Skeletal muscle tissue (tissue), 4 donors: ENCODE data around the gene TCTN3. TPM values are rescaled to one million over a fixed set of nuclear protein-coding genes. Genes with fewer than 3 reads are reported as not detected.
"Not testable (repeated sequence)": the region's sequence is repeated elsewhere in the genome, so short reads cannot be mapped to it uniquely, and the experiment has no call there.

Experiments used
- H3K27ac ChIP-seq: one replicate; pipeline ENCODE4 v1.7.0; 2013; ENCODE audit warnings: mild to moderate bottlenecking, low read depth, low read length, inconsistent platforms
- H3K27me3 ChIP-seq, 3 donors: one replicate each; pipeline ENCODE4 v1.7.0; 2013; ENCODE audit warnings: low read length in 3 of 3; ENCODE audit not compliant: control insufficient read depth in 3 of 3, insufficient read depth in 3 of 3
- H3K36me3 ChIP-seq, 3 donors: one replicate each; pipeline ENCODE4 v1.7.0; 2013; ENCODE audit warnings: low read length in 3 of 3; ENCODE audit not compliant: control insufficient read depth in 3 of 3, insufficient read depth in 3 of 3
- H3K4me1 ChIP-seq, 3 donors: one replicate each; pipeline ENCODE4 v1.7.0; 2013; ENCODE audit warnings: low read length in 3 of 3, mild to moderate bottlenecking in 3 of 3; ENCODE audit not compliant: control insufficient read depth in 3 of 3, insufficient read depth in 3 of 3
- H3K4me3 ChIP-seq, 3 donors: one replicate each; pipeline ENCODE4 v1.7.0; 2013; ENCODE audit warnings: low read length in 3 of 3
- H3K9ac ChIP-seq, 3 donors: one replicate each; pipeline ENCODE4 v1.7.0; 2013; ENCODE audit warnings: low read length in 3 of 3, mild to moderate bottlenecking in 3 of 3, moderate library complexity in 2 of 3, low read depth in 1 of 3
- H3K9me3 ChIP-seq, 3 donors: one replicate each; pipeline ENCODE4 v1.7.0; 2013; ENCODE audit warnings: low read length in 3 of 3; ENCODE audit not compliant: control insufficient read depth in 3 of 3
- total RNA-seq: library from RNA; depleted of rRNA; stranded (reverse); fragments of >200 nt; gene quantifications from one replicate; pipeline ENCODE4 v1.2.3, GENCODE V29; 2014
- donor health status: Osteomylitis.

Gene TCTN3
- total RNA-seq, 1 donor from 2014 or later, result 16.7 TPM

DNA sequence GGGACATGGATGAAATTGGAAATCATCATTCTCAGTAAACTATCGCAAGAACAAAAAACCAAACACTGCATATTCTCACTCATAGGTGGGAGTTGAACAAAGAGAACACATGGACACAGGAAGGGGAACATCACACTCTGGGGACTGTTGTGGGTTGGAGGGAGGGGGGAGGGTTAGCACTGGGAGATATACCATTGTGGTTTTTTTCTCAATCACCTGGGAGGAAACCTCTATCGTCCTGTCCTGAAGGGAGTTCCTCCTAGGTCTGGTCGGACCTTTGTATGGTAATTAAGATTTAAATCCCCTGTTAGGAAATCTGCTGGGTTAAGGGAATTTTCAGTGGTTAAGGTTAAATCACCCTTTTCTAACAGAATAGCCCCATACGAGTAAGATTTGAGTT, 28.8 kb upstream of the TCTN3 start:
- H3K36me3 ChIP-seq, H3K9me3 ChIP-seq, H3K27ac ChIP-seq, H3K9ac ChIP-seq, H3K27me3 ChIP-seq, H3K4me1 ChIP-seq, H3K4me3 ChIP-seq: not testable (repeated sequence)

DNA sequence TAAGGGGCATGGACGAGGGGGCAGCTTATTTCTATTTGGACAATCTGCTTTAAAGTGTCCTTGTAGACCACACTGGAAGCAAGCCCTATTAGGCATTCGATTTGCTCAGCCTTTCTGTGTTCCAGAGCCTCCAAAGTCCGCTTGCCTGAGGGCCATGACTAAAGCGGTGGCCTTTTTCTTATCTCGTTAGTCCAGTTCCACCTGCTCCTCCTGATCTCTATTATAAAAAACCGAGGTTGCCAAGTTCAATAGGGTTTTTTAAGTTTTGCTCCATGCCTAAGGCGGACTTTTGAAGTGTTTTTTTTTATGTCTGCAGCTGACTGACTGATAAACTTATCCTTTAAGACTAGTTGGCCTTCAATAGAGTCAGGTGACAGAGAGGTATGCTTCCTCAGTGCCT, 27.0 kb upstream of the TCTN3 start:
- not testable (repeated sequence) for H3K36me3 ChIP-seq, H3K4me1 ChIP-seq, H3K27me3 ChIP-seq, H3K27ac ChIP-seq, H3K9me3 ChIP-seq, H3K4me3 ChIP-seq, H3K9ac ChIP-seq

DNA sequence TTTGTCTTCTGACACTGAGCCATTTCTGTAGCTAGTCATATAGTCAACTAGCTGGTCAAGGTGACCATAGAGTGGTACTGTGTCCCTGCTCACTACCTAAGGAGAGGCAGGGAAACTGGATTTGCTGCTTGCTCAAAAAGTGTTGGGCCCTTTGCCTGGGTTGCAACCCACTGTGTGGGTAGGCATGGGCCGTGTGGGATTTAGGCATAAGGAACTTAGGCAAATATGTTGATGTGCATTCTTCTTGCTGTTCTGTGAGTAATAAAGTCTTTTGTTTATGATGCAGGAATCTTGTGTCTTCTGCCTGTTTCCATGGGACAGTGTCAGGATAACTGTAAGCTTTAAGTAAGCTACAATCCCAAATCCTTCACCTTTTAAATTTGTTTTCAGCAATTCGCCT, 23.1 kb upstream of the TCTN3 start:
- Histone ChIP-seq H3K36me3 (no peaks in the 10 kb centered on the region), H3K27ac (no peak overlapping the region), H3K4me3 (no peak overlapping the region), H3K27me3 (no peaks in the 10 kb centered on the region), H3K9me3 (no peaks in the 10 kb centered on the region), H3K4me1 (no peaks in the 10 kb centered on the region), H3K9ac (no peak overlapping the region)

DNA sequence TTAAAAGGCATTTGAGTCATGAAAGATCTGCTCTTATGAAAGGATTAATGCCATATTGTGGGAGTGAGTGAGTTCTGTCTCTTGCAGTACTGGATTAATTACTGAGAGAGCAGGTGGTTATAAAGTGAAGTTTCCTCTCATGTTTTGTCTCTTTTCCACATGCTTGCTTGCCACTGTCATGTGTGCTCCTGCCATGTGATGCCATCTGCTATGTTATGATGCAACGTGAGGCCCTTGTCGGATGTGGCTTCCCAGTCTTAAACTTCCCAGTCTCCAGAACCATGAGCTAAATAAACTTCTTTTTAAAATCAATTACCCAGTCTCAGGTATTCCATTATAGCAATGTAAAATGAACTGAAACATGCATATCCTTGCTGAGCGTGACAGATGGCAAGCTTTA, 22.7 kb upstream of the TCTN3 start:
- no peak overlapping the region for H3K9ac ChIP-seq
- no peak overlapping the region for H3K4me3 ChIP-seq
- H3K36me3 ChIP-seq, result no peaks in the 10 kb centered on the region
- H3K4me1 ChIP-seq, result no peaks in the 10 kb centered on the region
- H3K27ac ChIP-seq, result no peak overlapping the region
- no peaks in the 10 kb centered on the region for H3K9me3 ChIP-seq
- H3K27me3 ChIP-seq, result no peaks in the 10 kb centered on the region

DNA sequence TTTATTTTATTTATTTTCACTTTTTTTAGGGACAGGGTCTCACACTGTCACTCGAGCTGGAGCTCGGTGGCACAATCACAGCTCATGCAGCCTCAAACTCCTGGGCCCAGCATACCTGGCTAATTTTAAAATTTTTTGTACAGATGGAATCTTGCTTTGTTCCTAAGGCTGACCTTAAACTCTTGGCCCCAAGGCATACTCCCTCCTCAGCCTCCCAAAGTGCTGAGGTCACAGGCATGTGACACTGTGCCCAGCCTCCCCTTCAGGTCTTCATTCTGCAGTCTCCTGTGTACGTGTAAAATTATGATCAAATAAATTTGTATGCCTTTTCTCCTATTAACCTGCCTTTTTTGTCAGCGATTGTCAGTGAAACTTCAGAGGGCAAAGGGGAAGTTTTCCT, 17.8 kb upstream of the TCTN3 start:
- no peak overlapping the region for H3K9ac ChIP-seq

DNA sequence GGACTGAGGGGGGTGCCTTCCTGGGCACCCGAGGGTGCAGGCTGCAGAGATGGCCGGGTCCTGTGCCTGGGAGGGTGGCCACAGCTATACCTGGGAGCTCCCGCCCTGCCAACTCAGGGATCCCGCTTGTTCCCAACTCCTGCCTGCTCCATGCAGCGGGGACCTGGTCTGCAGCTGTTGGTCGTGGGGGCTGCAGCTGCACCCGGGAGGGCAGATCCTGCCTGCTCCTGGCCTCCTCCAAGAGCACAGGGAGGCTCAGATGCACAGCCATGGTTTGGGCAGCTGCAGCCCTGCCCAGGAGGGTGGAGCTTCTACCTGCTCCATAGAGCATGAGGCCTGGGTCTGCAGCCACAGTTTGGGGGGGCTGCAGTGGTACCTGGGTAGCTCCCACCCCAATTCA, 13.3 kb upstream of the TCTN3 start:
- Histone ChIP-seq H3K27ac (no peak overlapping the region), H3K36me3 (no peaks in the 10 kb centered on the region), H3K4me1 (no peaks in the 10 kb centered on the region), H3K4me3 (no peak overlapping the region), H3K27me3 (no peaks in the 10 kb centered on the region), H3K9me3 (no peaks in the 10 kb centered on the region), H3K9ac (no peak overlapping the region)

More for the DNA sequence above, 17.8 kb upstream of the TCTN3 start:
- H3K36me3 ChIP-seq, result no peaks in the 10 kb centered on the region
- H3K9me3 ChIP-seq, result no peaks in the 10 kb centered on the region
- H3K27ac ChIP-seq, result no peak overlapping the region
- no peak overlapping the region for H3K4me3 ChIP-seq
- H3K4me1 ChIP-seq, result no peaks in the 10 kb centered on the region
- no peaks in the 10 kb centered on the region for H3K27me3 ChIP-seq

DNA sequence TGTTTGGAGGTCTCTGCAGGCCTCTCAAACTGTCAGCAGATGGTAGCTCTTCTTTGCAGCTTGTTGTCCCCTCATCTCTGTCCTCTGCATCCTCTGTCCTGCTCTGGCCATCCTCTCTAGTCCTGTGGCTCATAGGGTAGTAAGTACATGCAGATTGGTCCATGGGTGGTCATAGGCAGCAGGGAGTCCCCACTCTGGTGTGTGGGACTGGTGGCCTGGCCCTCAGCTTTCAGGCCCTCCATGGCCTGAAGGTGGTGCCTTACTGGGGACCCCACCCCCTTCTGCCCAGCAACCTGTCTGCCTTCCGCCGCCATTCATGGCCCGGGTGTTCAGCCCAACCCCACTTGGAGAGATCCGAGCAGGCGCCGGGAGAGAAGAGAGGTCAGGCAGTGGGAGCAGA, 12.8 kb upstream of the TCTN3 start:
- no peaks in the 10 kb centered on the region for H3K36me3 ChIP-seq
- H3K27ac ChIP-seq, result no peak overlapping the region
- no peaks in the 10 kb centered on the region for H3K27me3 ChIP-seq
- no peak overlapping the region for H3K4me3 ChIP-seq
- no peaks in the 10 kb centered on the region for H3K9me3 ChIP-seq
- no peak overlapping the region for H3K9ac ChIP-seq
- H3K4me1 ChIP-seq, result no peaks in the 10 kb centered on the region

DNA sequence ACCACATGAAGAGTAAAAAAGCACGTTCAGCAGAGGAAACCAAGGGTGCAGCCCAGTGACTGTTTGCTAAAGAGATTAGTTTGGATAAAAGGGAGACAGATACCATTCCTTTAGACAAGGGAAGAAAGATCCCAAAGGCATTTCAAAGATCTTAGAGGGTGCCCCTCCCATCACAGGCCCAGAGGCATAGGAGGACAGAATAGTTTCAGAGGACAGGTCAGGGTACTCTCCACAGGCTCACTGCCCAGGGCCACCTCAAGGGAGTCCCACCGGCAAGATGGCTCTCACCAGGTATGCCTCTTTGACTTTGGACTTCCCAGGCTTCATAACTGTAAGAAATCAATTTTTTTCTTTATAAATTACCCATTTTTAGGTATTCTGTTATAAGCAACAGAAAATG, 4.7 kb upstream of the TCTN3 start:
- Histone ChIP-seq H3K27ac (no peak overlapping the region), H3K27me3 (no peaks in the 10 kb centered on the region), H3K9ac (no peak overlapping the region), H3K36me3 (no peaks in the 10 kb centered on the region), H3K4me1 (peaks cover 0 to 4% (median under 1%) of the 10 kb centered on the region in 3 donors), H3K4me3 (no peak overlapping the region), H3K9me3 (no peaks in the 10 kb centered on the region)

DNA sequence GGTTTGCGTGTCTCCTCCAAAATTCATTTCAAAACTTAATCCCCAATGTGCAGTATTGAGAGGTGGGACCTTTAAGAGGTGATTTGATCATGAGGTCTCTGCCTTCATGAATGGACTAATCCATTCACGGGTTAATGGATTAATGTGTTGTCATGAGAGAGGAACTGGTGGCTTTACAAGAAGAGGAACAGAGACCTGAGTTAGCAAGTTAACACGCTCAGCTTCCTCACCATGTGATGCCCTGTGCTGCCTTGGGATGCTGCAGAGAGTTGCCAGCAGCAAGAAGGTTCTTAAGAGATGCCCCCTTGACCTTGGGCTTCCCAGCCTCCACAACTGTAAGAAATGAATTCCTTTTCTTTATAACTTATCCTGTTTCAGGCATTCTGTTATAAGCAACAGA, 3.7 kb upstream of the TCTN3 start:
- Histone ChIP-seq H3K4me1 (peaks cover 7 to 13% (median 7%) of the 10 kb centered on the region in 3 donors), H3K27ac (no peak overlapping the region), H3K36me3 (no peaks in the 10 kb centered on the region), H3K4me3 (no peak overlapping the region), H3K27me3 (no peaks in the 10 kb centered on the region), H3K9ac (no peak overlapping the region), H3K9me3 (no peaks in the 10 kb centered on the region)

DNA sequence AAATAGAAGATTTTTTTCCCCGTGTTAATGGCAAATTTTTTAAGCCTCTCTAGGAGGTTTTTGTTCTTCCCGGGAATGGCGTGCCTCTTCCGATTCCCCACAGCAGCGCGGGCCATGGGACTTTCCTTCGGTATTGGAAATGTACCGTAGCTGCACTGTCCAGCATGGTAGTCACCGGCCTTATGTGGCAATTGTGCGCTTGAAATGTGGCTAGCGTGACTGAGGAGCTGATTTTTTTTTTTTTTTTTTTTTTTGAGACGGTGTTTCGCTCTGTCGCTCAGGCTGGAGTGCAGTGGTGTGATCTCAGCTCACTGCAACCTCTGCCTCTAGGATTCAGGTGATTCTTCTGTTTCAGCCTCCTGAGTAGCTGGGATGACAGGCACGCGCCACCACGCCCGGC, 938 bp upstream of the TCTN3 start:
- Histone ChIP-seq H3K27ac (no peak overlapping the region), H3K36me3 (peaks cover 0 to 19% (median 2%) of the 10 kb centered on the region in 3 donors)

More for the DNA sequence above, 938 bp upstream of the TCTN3 start:
- Histone ChIP-seq H3K27me3 (no peaks in the 10 kb centered on the region), H3K4me1 (peaks cover 7 to 13% (median 11%) of the 10 kb centered on the region in 3 donors), H3K9me3 (no peaks in the 10 kb centered on the region), H3K9ac (no peak overlapping the region), H3K4me3 (no peak overlapping the region)
